K562 (cell line): Measurements from ENCODE around the gene SLC26A11. TPM values are rescaled to one million over a fixed set of nuclear protein-coding genes. Genes with fewer than 3 reads are reported as not detected.
A peak's percentile ranks its signal among the peaks of the same experiment; 100 is the strongest.

ENCODE experiments used
- CCNT2 ChIP-seq: IDR thresholded peaks from 2 replicates; pipeline ENCODE4 v1.6.1; 2011; ENCODE audit warnings: borderline replicate concordance, low read depth, mild to moderate bottlenecking, moderate library complexity, mixed read lengths, low read length; ENCODE audit not compliant: insufficient read length; ENCODE audit errors: extremely low read depth
- GABPB1 ChIP-seq: sonication (generic); formaldehyde crosslinking; IDR thresholded peaks from 2 replicates; pipeline ENCODE4 v1.8.0; 2022; ENCODE audit warnings: mild to moderate bottlenecking, missing genetic modification reagents
- GTF3C2 ChIP-seq: IDR thresholded peaks from 3 replicates; pipeline ENCODE4 v1.6.1; 2011; ENCODE audit warnings: borderline replicate concordance, mild to moderate bottlenecking, moderate library complexity; ENCODE audit not compliant: insufficient read length; ENCODE audit errors: extremely low read depth
- MYNN ChIP-seq, 2 experiments: sonication (generic); formaldehyde crosslinking in 1 of 2; IDR thresholded peaks; 2 replicates each; pipeline versions ENCODE4 v1.5.0 to v1.6.1; 2016 to 2020; ENCODE audit warnings: antibody characterized with exemption in 1 of 2, missing genetic modification reagents in 1 of 2
- RBM22 ChIP-seq: fragments of 200-400 bp; formaldehyde crosslinking; IDR thresholded peaks from 2 replicates; pipeline ENCODE4 v1.6.1; 2018; ENCODE audit warnings: low read length, low read depth; ENCODE audit not compliant: poor library complexity, severe bottlenecking
- SAFB ChIP-seq: fragments of 200-400 bp; formaldehyde crosslinking; IDR thresholded peaks from 2 replicates; pipeline ENCODE4 v1.6.1; 2017; ENCODE audit warnings: low read depth, low read length, borderline replicate concordance
- SMAD3 ChIP-seq: fragments of 450-650 bp; formaldehyde crosslinking; conservative IDR thresholded peaks from 2 replicates; pipeline ENCODE4 v1.4.0; 2020; ENCODE audit warnings: mild to moderate bottlenecking
- U2AF1 ChIP-seq: fragments of 200-400 bp; formaldehyde crosslinking; optimal IDR thresholded peaks from 2 replicates; pipeline ENCODE3; 2017; ENCODE audit warnings: mild to moderate bottlenecking, low read depth, low read length, moderate library complexity
- polyA plus RNA-seq, 8 experiments: library from polyadenylated mRNA; depleted of rRNA in 4 of 8; stranded (reverse) in 5 of 8; unstranded in 3 of 8; fragments of >200 nt; fragmentation: Nextera tagmentation in 2 of 8; fragmentation: Illumina TruSeq in 1 of 8; extraction: Ambion mirVana in 2 of 8; extraction: Trizol in 1 of 8; gene quantifications; 2 replicates each; pipeline versions ENCODE4 v1.2.1 to v1.2.3, GENCODE V29; 2011 to 2014; ENCODE audit warnings: inconsistent platforms in 1 of 8, missing spikeins in 1 of 8
- total RNA-seq, 7 experiments: library from RNA; depleted of rRNA in 6 of 7; stranded (reverse); fragments of >200 nt in 6 of 7; fragmentation: Illumina TruSeq in 2 of 7; extraction: Trizol in 2 of 7; gene quantifications; 2 replicates each; pipeline versions ENCODE4 v1.2.1 to v1.2.3, GENCODE V29; 2011 to 2021; ENCODE audit warnings: low replicate concordance in 1 of 7
- TF ChIP-seq, protein P1 (sequence below), 2 experiments: fragments of 450-650 bp; formaldehyde crosslinking in 1 of 2; IDR thresholded peaks; 2 replicates each; pipeline versions ENCODE4 v1.4.0 to v1.6.1; 2014 to 2020; ENCODE audit warnings: mild to moderate bottlenecking in 2 of 2, borderline replicate concordance in 1 of 2, low read depth in 1 of 2

SLC26A11 gene
- total and polyA plus RNA-seq, 9 of the 15 experiments (the other 6 are each of a cell fraction or from before 2014, with no cell fraction given): 0.06 to 3.1 (median 1.2) TPM; not detected in 1

DNA sequence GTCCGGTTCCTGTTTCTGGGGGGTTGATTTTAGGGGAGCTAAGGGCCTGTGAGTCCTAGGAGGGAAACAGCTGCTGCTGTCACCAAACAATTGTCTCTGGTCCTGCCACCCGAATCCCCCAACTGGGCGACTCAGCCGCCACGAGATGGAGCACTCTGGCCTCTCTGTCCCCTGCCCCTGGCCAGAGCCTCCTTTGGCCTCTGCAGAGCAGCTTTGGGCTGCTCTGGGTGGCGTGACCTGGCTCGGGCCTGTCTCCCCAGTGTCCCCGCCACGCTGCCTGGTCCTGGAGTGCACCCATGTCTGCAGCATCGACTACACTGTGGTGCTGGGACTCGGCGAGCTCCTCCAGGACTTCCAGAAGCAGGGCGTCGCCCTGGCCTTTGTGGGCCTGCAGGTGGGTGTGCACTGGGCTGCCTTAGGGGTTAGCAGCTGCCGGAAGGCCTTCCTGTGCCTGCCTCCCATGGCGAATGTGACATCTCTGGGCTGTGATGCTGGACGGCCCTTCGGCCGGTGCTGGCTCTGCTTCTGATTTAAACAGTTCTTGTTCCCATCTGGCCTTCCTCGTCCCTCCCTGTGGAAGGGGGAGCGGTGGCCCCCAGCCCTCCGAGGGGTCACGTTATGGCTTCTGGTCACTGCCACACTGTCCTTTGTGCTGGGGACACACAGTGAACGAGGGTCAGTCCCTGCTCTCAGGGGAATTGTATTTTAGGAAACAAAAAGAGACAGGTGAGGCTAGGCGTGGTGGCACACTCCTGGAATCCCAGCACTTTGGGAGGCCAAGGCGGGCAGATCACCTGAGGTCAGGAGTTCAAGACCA, 28.9 kb downstream of the SLC26A11 start (continued):
- TF ChIP-seq MYNN (IDR thresholded peaks at IDR 0.05) (no peak), MYNN (CRISPR knock-in tag; IDR thresholded peaks at IDR 0.05) (no peak), U2AF1 (no peak), CCNT2 (no peak), RBM22 (no peak), SAFB (no peak), GTF3C2 (no peak), SMAD3 (CRISPR knock-in tag) (no peak), GABPB1 (CRISPR knock-in tag) (no peak)
- TF ChIP-seq, protein P1, sequence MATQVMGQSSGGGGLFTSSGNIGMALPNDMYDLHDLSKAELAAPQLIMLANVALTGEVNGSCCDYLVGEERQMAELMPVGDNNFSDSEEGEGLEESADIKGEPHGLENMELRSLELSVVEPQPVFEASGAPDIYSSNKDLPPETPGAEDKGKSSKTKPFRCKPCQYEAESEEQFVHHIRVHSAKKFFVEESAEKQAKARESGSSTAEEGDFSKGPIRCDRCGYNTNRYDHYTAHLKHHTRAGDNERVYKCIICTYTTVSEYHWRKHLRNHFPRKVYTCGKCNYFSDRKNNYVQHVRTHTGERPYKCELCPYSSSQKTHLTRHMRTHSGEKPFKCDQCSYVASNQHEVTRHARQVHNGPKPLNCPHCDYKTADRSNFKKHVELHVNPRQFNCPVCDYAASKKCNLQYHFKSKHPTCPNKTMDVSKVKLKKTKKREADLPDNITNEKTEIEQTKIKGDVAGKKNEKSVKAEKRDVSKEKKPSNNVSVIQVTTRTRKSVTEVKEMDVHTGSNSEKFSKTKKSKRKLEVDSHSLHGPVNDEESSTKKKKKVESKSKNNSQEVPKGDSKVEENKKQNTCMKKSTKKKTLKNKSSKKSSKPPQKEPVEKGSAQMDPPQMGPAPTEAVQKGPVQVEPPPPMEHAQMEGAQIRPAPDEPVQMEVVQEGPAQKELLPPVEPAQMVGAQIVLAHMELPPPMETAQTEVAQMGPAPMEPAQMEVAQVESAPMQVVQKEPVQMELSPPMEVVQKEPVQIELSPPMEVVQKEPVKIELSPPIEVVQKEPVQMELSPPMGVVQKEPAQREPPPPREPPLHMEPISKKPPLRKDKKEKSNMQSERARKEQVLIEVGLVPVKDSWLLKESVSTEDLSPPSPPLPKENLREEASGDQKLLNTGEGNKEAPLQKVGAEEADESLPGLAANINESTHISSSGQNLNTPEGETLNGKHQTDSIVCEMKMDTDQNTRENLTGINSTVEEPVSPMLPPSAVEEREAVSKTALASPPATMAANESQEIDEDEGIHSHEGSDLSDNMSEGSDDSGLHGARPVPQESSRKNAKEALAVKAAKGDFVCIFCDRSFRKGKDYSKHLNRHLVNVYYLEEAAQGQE (IDR thresholded peaks at IDR 0.05; ENCODE audit: borderline replicate concordance): peak; percentile 85
- TF ChIP-seq, protein P1 (CRISPR knock-in tag; IDR thresholded peaks at IDR 0.05; ENCODE audit: low read depth): no peak
